ENCODE data around the gene GDF2.

The GDF2 gene

DNA sequence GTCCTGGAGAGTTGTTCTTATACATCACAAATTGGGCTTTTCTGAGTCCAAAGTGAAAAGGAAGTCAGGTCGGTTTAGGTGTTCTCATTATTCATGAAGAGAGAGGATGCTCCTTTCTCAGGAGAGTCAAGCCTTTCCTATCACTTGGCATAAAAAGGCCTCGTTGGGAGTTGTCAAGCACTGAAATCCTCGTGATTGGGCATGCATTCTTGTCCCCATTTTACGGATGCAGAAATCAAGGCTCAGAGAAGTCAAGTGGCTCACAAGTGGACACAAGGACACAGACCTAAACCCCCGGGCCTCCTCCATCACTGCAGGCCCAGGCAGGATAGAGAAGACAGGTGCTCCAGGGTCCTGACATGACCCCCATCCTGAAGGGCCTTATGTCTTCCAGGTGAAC is 34.5 kb downstream of the GDF2 start:
- no peak for DNase-seq

DNA sequence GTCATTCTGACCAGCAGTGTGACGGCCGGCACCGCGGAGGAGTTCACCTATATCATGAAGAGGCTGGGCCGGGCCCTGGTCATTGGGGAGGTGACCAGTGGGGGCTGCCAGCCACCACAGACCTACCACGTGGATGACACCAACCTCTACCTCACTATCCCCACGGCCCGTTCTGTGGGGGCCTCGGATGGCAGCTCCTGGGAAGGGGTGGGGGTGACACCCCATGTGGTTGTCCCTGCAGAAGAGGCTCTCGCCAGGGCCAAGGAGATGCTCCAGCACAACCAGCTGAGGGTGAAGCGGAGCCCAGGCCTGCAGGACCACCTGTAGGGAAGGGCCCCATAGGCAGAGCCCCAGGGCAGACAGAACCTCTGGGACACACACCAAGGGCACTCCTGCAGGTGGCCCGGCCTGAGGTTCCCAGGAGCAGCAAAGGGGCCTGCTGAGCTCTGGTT is 34.9 kb downstream of the GDF2 start:
- DNase-seq = no peak

DNA sequence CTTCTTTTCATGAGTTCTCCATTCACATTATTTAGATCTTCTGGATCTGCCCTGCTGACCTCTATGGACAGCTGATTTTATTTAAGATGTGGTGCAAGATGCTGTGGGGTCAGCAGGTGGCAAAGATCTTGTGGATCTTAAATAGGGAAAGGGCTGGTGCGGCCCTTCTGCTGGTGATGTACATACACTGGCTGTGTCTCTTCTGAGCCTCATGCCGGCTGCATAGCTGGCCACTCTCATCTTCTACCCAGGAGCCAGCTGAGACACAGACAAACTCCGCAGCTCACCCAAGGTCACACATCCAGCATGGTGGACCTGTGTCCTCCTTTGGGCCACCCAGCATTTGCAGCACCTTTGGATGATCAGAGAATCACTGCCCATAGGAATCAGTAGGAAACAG is 35.7 kb downstream of the GDF2 start:
- no peak for DNase-seq

DNA sequence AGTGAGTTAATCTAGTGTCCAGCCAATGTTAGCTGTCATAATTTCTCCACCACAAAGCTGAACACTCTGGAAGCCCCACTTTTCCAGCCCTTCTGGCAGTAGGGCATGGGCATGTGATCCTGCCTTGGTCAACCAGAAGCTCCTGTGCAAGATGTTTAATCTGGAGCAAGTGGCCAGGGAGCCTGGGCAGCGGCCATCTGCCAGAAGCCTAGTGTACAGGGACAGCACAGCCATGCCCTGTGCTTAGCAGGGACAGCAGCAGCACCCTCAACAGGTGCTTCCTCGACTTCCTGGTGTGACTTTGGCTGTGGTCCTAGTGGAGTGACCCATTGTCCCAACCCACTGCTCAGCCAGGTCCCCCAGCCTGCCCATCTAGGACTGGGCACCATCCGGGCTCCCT is 36.2 kb downstream of the GDF2 start:
- no peak for DNase-seq

DNA sequence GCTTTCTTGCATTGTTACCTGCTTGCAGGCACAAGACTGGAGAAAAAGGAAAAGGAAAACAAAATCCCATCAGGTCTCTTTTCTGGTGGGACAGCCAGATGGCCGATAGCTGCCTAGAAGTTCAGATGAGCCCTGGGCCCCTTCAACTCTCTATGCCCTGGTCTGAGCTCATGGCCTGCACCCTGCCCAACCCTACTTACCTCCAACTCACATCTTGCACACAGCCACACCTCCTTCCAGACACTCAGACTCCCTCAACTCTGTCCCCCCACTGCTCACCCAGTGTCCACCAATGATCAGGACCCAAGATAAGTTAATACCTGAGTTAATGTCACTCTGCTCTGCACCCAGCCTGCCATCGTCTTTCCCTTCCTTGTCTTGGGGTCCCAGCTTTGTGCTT is 36.8 kb downstream of the GDF2 start:
- no peak for DNase-seq

DNA sequence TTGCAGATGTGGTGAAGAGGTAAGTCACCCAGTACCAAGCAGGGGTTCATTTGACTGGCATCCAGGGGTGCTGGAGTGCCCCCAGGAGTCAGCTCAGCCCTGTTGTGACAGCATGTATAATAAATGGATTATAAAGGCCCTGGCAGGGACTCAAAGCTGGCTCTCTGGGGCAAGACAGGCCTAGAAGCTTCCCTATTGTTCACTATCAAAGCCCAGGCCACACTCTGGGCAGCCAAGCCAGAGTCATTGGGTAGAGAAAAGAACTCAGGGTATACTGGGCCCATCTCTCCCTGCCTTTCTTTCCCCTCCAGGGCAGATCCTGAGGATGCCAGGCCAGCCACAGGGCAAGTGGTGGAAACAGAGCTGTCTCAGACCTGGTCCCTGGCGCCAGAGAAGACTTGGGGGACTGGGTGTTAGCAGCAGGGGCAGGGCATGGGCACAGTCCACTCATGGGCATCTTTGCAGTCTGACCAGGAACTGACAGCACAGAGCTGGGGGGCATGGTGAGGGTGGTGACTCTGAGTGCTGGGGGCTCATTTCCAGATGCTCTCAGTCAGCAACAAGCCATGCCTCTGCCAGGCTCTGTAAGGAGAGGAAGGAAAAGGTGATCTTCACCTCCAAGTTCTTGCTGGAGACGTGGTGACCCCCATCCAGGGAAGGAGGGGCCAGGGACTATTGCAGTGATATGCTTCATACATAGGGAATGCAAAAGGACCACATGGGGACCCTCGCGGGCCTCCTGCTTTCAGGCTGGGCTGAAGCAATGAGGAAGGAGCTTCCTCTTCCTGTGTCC is 37.6 kb downstream of the GDF2 start:
- DNase-seq = no peak

DNA sequence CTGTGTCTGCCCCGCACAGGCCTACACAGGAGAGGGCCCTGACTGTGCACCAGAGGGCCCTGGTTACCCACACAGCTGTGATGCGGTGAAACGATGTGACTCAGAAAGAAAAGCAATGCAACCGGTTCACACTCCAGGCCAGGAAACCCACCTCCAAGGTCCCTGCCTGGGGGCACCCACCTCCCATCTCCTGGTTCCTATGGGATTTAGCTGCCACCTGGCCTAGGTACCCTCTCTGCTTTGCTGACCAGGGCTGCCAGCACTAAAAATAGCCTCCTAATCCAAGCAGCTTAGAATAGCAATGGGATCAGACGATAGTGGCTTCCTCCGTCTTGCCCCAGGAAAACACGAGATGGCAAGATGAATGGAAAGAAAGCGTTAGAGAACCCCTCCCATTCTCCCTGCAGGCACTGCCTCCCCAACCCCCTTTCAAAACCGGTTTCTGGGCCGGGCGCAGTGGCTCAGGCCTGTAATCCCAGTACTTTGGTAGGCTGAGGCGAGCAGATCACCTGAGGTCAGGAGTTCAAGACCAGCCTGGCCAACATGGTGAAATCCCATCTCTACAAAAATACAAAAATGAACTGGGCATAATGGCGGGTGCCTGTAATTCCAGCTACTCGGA is 38.3 kb downstream of the GDF2 start:
- no peak for DNase-seq

DNA sequence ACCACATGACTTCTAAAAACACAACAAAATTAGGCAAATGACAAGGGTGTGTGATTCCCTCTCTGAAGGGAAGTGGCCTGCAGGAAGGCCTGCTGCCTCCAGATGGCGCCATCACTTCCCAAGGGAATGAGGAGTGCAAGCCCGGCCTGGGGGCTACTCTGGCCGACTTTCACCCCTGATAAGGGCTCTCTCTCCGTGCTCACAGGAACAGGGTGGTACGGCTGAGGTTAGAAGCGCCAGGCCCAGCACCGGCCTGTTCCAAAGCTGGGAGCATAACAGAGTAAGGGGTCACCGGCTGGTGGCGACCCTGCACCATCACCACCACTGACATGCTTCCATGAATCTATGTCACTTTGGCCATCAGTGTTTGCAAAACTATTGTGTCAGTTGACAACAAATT is 39.0 kb downstream of the GDF2 start:
- DNase-seq = no peak

DNA sequence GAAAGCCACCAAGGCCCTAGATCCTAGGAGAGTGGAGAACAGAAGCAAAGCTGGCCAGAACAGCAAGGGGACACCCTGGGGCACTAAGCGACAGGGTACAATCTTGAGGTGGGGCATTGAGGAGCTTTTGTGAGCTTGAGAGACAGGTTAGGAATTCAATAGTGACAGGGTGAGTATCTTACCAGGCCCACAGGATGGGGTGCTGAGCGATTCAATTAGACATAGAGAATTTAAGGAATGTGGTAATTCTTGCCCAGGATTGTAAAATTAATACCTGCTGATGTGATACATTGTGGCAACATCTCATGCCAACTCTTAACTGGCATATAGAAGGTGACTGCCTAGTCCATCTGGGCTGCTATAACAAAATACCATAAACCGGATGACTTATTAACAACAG is 39.9 kb downstream of the GDF2 start:
- no peak for DNase-seq

DNA sequence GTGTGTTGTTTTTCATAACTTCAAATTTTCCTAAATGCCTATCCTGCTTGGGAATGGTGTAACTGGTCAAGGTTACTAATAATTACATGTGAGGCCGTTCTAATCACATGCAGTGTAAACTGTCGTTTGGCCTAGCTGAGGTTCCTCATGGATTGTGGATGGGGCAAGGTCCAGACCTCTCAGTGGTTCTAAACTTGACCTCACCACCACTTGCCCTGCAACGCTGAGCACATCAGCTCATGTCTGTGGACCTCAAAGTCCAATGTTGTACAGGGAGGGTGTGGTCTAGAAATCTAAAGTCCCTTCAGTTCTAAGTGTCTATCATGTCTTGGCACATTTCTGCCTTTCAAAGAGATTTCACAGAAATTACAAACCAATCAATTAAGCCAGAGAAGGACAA is 41.5 kb downstream of the GDF2 start:
- no peak for DNase-seq

DNA sequence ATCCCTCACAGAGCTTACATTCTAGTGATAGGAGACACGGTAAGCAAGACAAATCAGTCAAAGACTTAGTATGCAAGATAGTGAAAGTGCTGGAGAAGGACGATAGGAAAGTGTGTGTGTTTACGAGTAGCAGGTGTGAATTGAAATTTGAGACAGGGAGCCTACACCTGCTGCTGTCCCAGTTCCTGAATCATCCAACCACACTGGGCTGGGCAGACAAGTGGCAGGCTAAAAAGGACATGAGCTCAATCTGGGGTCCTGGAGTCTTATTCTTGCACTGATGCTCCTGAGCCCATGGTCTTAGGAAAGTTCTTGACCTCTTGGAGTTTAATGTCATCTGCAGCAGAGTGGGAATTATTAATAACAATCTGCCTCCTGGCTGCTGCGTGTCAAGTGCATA is 42.1 kb downstream of the GDF2 start:
- DNase-seq = no peak

DNA sequence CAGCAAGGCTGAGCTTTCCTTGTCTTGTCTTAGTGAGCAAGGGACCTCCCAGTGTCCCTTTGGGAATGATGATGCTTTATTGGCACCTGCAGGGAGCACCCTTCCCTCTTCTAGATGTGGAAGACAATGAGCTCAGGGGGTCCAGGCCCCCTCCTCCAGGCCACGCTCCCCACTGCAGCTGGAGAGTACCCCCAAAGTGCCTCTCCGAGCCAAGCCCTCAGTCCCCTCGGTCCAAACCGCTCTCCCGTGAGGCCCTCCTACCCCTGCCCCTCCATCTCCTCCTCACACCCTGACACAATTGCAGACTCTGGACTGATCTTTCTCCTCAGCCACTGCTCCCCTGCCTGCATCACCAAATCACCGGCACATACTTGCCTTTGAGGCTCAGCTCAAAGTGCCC is 42.7 kb downstream of the GDF2 start:
- DNase-seq = no peak

DNA sequence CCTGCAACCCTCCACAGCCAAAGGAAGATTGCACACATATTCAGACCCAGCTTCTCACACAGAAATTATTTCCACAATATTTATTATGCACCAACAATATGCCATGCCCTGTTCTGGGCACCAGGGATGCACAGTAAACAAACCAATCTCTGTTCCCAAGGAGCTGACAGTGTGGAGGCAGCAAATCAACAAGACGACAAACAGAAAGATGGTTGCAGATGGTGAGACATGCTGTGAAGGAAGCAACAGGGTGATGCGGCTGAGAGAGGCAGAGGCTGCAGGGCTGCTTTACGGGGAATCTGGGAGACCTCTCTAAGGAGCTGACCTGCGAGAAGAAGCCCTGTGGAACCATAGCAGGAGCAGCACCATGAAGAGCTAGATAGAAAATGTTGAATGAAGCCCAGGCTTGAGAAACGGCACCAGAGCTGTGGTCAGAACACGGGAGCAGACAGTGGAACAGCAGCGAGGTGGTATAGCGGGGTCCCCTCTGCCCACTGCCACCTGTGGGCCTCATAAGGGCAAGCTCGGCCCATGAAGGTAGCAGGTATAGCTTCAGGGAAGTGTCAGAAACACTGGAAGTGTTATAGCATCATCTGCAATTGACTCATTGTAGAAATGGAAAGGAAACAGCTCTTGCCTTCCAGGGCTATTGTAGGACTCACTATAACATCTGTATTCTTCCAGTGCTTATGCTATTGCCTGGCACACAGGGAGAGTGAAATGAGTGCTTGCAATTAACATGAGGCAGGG is 43.4 kb downstream of the GDF2 start:
- DNase-seq = no peak

DNA sequence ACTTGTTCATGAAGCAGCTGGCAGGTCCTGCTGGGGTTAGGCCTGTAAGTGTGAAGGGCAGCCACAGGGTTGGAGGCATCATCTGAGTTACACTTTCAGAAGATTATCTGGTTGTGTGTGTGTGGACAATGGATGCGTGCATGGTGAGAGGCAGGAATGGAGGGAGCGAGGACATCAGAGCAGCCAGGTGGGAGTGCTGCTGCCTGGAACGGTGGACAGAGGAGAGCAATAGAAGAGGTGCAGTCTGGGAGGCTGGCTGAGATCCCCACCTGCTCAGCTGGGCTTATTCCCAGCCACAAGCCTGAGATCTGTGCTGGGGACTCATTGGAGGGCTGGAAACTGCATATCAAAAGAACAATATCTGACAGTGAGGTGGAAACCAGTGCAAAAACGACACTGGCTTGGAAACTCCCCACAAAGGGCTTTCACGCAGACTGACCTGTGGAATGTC is 44.0 kb downstream of the GDF2 start:
- DNase-seq = no peak

DNA sequence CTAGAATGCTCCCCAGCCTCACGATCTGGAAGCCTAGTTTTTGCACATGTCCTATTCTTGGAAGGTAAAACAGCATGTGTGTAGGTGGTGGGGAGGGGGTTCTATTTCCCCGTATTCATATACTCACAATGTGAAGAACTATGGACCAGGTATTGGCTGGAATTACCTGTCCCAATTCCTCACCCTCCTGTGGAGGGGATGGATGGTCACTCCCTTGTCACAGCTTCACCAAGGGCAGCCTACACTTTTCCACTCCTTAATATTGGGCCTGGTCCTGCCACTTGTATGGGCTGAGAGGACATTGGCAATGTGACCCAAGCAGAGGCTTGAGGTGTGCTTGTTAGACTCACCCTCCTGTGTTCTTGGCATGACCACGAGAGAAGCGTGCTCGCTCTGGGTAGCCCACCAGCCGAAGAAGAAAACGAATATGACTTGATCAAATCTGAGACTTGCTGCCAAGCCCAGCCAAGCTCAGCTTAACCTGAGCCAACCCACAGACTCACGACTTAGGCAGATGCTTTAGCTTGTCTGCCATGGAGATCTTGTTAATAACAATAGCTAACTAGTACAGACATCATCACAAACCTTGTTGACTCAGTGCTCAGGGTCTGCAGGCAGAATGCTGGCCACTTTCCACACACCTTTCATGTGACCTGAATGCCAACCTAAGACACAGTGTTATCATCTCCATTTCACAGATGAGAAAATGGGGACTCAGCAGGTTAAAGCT is 44.6 kb downstream of the GDF2 start:
- no peak for DNase-seq

DNA sequence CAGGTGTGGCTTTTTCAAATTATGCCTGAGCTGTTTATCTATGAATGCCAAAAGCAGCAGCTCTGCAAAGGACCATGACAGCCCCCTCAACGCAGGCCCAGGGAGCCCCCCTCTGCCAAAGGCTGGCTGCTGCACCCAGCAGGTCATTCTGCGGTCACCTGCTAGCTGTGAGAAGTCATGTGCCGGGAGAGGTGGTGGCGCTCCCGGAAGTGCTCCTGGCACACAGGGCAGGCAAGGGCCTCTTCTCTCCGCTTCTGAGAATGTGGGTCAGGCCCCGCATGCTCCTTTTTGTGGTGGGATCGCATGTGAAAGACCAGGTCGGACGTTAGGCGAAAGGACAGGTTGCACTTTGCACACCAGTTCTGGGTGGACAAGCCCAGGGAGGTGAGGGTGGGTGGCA is 45.4 kb downstream of the GDF2 start:
- DNase-seq = no peak

DNA sequence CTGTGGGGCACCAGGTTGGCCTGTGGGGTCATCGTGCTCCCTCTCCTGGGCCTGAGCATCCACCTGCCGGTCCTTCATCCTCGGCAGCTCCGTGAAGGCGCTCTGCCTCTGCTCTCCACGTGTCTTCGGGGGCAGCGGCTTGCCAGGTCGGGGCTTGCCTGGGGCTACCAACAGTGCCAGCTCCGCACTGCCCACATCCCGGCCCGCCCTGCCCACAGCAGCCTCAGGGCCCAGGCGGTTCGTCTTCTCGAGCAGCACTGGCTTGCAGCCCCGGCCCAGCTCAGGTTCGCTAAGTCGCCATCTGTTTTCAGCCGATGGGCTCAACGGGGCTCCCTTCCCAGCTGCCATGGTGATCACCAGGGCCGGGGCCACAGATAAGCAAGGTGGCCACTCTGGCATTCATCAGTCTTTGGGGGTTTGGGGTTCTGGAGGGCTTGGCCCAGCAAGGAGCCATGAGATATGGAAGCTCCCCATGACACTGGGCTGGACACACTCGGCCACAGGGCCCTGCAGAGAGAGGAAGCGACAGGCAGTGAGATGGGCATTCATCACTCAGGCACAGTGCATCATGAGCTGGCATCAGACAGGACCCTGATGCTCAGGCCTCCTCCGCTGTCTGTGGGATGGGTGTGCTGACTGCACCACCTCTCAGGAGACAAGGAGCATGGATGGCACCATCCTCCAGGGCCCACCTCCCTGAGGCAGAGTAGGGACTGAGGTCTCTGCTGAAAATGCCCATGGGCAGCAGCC is 46.4 kb downstream of the GDF2 start:
- no peak for DNase-seq

DNA sequence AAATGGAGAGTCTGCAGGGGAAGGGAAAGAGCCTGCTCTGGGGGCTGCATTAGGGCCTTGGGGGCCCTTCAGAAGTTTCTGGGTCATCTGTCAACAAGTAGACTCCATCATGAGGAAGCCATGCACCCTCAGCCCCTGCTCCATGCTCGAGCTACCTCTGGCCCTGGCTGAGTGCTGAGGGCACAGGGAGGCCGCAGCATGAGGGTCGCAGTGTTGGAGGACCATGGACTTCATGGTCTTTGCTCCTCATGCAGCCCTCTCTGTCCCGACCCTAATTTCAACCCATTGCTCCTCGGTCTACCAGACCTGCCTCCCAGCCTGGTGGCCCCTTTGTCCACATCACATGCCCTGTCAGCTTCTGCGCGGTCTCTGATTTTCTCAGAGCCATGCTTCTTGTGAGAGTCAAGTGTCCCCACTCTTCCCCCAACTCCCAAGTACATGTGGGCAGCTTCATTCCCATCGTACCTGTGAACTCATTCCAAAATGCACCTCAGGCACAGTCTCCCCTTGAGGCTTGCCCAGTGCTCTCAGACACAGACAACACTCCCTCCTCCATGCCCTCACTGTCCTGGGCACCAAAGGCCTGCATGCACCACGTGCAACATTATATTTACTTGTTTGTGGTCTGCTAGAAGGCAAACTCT is 47.1 kb downstream of the GDF2 start:
- DNase-seq = no peak

DNA sequence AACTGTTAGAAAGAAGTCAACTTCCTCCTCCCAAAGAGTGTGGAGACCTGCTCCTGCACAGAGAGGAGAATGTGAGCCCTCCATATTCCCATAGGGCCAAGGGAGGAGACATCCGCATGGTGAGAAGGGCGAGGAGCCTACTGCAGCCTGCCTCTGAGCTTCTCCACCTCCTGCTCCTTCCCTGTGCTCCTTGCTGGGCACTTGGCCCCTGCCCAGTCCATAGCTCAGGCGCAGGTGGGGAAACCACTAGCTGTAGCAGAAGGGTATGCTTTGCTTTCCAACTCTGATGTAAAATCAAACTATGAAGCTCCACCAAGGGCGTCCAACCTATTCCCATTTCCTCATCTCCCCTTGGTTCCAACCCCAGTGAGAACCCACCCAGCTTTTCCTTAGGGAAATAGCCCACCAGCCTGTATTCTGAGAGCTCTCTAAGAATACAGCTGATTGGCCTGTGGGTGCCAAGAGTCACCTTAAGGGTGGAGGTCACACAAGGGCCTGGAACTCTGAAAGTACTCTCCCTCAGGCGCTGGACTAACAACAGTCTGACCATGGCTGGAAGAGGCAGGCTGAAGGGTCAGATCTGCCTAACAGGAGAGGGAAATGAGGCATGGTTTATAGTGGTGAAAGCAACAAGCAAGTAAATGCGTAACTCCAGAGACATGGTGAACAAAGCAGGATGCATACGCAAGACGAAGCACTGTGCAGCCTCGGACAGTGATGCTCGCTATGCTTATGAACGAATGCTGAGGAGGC is 47.9 kb downstream of the GDF2 start:
- no peak for DNase-seq

DNA sequence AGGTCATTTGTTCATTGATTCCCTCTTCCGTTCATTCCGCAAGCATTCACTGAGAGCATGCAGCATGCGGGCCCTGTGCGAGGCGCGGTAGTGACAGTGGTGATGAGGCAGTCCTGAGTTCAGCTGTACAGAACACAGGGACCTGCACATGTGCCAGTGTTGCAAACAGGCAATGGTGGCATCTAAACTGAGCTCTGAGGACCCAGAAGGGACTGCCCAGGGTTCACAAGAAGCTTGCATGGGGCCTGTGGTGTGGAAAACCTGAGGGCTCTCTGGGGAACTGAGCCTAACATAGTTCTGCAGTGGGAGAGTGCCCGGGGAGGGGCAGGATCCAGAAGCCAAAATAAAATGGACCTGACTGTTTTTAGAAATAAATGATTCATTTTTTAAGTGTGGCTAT is 48.6 kb downstream of the GDF2 start:
- no peak for DNase-seq
